Mucosa of gallbladder (tissue), 1 donor: ENCODE measurements around the gene CHST10. TPM values are rescaled to one million over a fixed set of nuclear protein-coding genes. Genes with fewer than 3 reads are reported as not detected.

Experiments used
- DNase-seq: peaks from one replicate; pipeline ENCODE4 v3.0.0-alpha.2; 2020; ENCODE audit warnings: low spot score
- total RNA-seq: library from RNA; stranded (reverse); gene quantifications from one replicate; pipeline ENCODE4 v1.2.1, GENCODE V29; 2021
- donor health status: DM: no; HTN: no; CAD: no.

Gene CHST10
- total RNA-seq, 1 donor from 2014 or later: 5.7 TPM

DNA sequence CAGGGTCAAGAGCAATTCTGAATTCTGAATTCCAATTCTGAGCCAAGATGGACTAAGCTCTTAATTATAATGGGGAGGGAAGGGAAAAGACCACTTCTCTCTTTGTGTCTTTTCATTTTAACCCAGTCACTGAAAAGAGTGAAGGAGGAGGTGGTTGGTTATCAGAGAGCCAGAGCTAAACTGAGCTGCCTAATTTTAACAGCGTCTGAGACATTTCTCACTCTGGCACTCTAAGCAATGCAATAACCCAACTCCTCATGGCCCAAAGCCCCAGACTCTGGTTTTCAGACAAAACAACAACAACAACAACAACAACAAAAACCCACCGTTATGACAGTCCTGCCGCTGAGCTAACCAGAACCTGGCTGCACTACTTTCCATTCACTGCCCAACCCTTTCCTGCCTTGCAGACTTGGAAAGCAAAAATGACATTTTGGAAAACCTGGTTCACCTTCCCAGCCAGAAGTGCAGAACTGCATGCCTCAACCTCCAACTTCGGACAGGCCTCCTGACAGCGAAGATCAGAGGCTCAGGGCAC lies 1.0 kb downstream of the CHST10 start:
- no peak for DNase-seq

DNA sequence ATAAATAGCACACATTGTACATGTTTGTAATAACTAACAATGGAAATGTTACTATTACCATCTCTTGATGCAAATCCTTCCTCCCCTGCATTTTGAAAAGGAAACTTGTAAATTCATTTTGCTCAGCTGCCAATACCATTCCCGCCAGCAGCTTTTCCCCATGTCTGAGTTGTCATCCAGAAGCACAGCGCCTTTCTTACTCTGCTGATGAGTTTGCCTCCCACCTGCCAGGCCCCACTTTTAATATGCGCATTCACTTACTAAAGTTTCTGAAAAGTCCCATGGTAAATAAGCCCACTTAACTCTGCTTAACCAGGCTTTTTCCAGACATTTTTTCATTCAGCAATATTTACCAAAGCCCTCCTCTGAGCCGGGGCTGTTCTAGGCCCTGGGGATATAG lies 3.9 kb downstream of the CHST10 start:
- DNase-seq: no peak

GRCh38 chr2:100412881-100413321 lies 4.6 kb downstream of the CHST10 start:
- DNase-seq: no peak

GRCh38 chr2:100412466-100412865 lies 5.0 kb downstream of the CHST10 start:
- DNase-seq: no peak

- no peak for DNase-seq
Observed at GRCh38 chr2:100411841-100412292, 5.6 kb downstream of the CHST10 start.

DNA sequence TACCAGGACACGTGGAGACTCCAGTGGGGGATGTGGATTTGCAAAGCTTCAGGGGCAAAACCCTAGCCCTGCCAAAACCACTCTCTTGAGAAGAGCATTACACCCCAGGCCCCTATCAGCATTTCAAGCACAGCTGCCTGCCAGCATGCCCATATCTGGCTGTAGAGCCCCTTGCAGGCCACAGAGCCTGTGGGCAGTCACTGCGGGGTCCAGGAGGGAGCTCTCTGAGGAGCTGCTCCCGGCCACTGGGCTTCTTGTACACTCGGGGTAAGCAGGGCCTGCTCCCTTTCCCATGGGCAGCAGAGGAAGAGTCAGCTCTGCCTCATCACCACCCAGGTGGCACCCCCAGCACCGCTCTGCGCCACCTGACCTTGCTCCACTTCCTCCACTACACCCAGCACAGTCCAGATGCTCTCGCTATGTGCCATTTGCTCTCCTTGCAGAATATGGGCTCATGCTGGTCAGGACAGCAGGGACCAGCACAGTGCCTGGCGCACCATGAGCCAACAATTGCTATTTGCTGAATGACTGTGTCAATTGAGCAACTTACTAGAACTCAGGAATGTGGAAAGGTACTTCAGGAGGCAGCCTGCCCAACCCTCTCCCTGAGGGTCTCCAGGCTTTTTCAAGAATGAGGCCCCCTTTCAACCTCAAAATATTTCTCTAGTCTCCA lies 7.4 kb downstream of the CHST10 start:
- DNase-seq: no peak

- DNase-seq: no peak
Observed at GRCh38 chr2:100409461-100409860, 8.0 kb downstream of the CHST10 start.

DNA sequence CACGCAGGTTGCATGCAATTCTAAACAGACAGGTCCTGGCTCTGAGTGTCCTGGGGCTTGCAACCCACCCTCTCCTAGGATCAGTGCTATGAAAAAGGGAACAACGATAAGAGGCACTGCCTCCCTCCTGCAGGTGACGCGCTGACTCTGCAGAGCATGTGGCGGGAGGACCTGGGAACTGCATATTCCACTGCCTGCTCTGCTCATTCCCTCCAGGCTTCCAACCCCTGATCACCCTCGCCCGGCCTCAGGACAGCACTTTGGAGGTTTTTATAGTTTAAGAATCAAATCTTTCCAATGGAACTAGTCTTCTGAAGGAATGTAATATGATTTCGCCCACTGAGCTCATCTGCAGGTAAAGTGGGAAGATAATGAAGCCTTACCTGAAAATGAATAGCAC lies 8.5 kb downstream of the CHST10 start:
- DNase-seq: no peak

GRCh38 chr2:100408104-100408503 lies 9.4 kb downstream of the CHST10 start:
- no peak for DNase-seq

DNA sequence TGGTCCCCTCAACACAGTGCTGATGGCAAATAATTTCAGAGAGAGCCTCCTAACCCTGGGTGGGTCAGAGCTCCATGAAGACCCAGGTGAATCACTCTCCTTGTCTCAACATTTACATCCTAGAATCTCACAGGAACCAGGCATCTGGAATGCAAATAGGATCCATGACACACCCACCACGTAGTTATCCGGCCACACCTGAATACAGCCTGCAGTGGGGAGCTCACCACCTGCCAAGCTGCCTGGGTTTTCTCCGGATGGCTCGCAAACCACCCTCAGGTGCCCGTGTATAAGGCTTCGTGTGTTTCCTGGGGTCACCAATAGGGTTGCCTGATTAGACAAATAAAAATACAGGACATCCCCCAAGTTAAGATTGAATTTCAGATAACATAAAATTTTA lies 9.9 kb downstream of the CHST10 start:
- DNase-seq: no peak

DNA sequence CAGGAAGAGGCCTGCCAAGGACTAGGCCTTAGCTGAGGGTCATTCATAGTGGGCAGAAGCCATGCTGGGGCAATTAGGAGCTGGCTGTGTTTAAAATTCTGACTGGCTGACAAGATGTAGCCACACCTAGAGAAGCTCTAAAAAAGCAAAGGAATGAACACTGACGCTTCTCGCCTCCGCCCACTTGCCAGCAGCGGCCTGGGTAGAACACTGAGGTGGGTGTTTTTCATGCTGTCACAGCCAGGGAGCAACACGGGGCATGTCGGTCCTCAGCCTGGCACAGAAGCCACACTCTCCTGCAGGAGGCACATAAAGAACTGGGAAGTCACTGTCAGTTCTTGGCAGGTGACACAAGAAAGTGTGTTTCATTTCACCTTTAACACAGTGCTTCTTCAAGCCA lies 10.4 kb downstream of the CHST10 start:
- DNase-seq: no peak

DNA sequence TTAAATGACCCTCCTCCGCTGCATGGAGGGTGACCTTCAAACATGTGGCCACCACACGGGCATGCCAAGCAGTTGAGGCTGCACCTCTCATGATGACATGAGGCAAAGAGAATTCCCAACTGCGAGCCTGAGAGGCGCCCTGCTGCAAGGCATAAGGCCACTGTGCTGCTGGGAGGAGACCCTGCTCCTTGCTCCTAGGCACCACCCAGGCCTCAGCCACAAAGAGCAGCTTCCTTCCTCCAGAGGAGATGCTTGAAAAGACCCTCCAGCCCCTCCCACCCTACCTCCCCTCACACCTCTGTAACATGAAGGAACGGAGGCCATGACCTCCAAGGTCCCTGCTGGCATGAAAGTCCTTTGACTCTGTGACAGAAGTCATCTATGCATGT lies 11.4 kb downstream of the CHST10 start:
- no peak for DNase-seq

GRCh38 chr2:100405403-100406119 lies 11.9 kb downstream of the CHST10 start:
- DNase-seq: no peak

- DNase-seq: no peak
Observed at GRCh38 chr2:100404411-100404810, 13.1 kb downstream of the CHST10 start.

DNA sequence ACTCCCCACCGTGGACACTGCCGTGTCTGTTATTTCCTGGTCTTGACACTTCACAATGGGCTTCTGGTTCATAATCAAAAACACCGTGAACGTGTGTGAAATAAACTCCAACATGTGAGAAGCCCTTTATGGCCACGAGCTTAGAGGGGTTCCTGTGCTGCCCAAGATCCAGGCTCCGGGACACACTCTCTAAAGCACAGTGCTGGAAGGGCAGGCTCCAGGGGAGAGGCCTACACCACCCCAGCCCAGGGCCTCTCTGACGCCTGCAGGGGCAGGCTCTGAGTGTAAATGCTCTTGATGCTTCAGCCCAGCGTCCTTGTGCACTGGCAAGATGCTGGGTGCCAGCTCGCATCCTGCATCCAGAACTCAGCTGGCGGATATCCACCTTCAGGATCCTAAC lies 13.7 kb downstream of the CHST10 start:
- no peak for DNase-seq

DNA sequence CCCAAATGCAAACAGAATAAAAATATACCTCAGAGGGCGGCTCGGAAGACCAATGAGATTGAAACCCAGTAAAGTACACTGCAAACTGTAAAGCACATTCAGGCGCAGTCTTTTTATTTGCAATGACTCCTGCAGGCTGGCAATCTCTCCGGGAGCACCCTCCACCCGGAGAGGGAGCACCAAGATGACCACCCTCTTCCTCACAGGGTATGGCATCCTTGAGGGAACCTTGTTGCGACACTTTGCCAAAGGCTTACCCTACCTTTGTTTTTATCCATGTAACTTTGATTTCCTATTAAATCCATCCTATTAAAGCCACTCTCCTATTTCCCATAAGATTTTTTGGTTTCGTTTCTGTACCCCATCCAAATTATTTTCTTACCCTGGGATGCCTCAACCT lies 16.2 kb downstream of the CHST10 start:
- DNase-seq: no peak

DNA sequence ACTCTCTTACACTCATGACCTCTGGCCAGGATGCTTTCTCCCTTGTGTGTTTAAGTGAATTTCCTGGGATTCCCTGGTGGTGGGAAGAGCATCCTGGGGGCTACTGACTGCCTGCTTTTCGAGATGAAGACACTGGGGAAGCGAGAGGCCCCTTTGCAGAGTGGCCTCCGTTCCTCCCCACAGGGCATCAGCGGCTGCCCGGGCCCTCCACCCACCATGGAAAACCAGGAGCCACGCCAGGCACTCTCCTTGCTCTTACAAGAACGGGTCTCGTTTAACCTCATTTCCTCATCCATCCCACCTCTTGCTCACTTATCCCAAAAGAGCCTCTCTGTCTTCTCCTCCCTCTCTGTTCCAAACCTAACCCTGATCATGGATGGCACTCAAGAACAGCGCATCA lies 17.8 kb downstream of the CHST10 start:
- DNase-seq: no peak

- DNase-seq: no peak
Observed at GRCh38 chr2:100397976-100398375, 19.5 kb downstream of the CHST10 start.

GRCh38 chr2:100397118-100397860 lies 20.2 kb downstream of the CHST10 start:
- DNase-seq: no peak

GRCh38 chr2:100396483-100396882 lies 21.0 kb downstream of the CHST10 start:
- DNase-seq: no peak

GRCh38 chr2:100395532-100396350 lies 21.7 kb downstream of the CHST10 start:
- no peak for DNase-seq
